Omental fat pad (tissue), 4 donors: Measurements from ENCODE around the gene MEF2B. TPM values are rescaled to one million over a fixed set of nuclear protein-coding genes. Genes with fewer than 3 reads are reported as not detected.

Source experiments
- ATAC-seq: fragments of 150-250 bp; one replicate; pipeline ENCODE4 v1.9.1; 2016; ENCODE audit warnings: mild to moderate bottlenecking, moderate library complexity; ENCODE audit not compliant: low FRiP score
- DNase-seq: peaks from one replicate; pipeline ENCODE4 v3.0.0-alpha.2; 2019; ENCODE audit warnings: low spot score
- CTCF ChIP-seq, 3 donors: fragments of 450-650 bp; IDR thresholded peaks; one replicate each; pipeline ENCODE4 v1.5.1; 2016 to 2017; ENCODE audit warnings: antibody characterized with exemption in 3 of 3, mild to moderate bottlenecking in 3 of 3, moderate library complexity in 2 of 3
- total RNA-seq, 4 donors: library from RNA; depleted of rRNA; stranded (reverse); fragments of >200 nt; gene quantifications; one replicate each; pipeline ENCODE4 v1.1.0, GENCODE V29; 2016

Gene MEF2B
- total RNA-seq, 4 donors from 2014 or later: 0.28 TPM; not detected in 3

- no peak for TF ChIP-seq CTCF (IDR thresholded peaks at IDR 0.05)
- DNase-seq (no peak), ATAC-seq (no peak)
Observed at GRCh38 chr19:19205416-19206410, 35.6 kb upstream of the MEF2B start.

DNA sequence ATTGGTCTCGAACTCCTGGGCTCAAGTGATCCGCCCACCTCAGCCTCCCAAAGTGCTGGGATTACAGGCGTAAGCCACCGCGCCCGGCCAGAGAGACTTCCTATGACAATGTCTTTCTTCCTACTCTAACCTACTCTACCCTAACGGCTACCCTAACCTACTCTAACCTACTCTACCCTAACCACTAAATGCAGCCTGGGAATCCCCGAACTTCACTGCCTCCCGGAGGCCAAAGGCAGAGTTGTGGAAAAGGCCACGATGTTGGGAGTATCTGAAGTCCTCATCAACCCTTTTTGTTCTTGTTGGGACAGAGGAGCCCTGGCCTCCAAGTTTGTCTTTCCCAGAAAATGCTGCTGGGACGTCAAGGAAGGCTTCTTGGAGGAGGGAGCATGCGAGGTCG, 34.1 kb upstream of the MEF2B start:
- no peak for DNase-seq
- no peak for TF ChIP-seq CTCF (IDR thresholded peaks at IDR 0.05)
- ATAC-seq: no peak

GRCh38 chr19:19203012-19203856, 33.2 kb upstream of the MEF2B start, which contains the start of gene NR2C2AP:
Gene NR2C2AP (minus strand): TSS chr19:19203414. CDS start chr19:19203060, 354 bp downstream.
- DNase-seq (peak; percentile 77), ATAC-seq (peak; percentile 83)
- no peak for TF ChIP-seq CTCF (IDR thresholded peaks at IDR 0.05)

DNA sequence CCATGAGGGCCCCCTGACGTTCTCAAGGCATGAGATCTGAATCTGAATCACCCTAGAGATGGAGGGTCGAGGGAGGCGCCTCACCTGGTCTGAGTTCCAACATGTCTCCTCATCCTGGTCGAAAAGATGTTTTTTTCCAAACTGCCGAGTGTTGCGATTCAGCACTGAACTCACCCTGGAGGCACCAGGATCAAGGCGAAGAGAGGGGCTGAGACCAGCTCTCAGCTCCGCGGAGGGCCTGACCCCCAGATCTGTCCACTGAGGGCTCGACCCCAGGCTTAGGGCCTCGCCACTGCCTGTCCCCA, 32.6 kb upstream of the MEF2B start:
- peak; percentile 18 for ATAC-seq
- DNase-seq: no peak
- TF ChIP-seq CTCF (IDR thresholded peaks at IDR 0.05): no peak

DNA sequence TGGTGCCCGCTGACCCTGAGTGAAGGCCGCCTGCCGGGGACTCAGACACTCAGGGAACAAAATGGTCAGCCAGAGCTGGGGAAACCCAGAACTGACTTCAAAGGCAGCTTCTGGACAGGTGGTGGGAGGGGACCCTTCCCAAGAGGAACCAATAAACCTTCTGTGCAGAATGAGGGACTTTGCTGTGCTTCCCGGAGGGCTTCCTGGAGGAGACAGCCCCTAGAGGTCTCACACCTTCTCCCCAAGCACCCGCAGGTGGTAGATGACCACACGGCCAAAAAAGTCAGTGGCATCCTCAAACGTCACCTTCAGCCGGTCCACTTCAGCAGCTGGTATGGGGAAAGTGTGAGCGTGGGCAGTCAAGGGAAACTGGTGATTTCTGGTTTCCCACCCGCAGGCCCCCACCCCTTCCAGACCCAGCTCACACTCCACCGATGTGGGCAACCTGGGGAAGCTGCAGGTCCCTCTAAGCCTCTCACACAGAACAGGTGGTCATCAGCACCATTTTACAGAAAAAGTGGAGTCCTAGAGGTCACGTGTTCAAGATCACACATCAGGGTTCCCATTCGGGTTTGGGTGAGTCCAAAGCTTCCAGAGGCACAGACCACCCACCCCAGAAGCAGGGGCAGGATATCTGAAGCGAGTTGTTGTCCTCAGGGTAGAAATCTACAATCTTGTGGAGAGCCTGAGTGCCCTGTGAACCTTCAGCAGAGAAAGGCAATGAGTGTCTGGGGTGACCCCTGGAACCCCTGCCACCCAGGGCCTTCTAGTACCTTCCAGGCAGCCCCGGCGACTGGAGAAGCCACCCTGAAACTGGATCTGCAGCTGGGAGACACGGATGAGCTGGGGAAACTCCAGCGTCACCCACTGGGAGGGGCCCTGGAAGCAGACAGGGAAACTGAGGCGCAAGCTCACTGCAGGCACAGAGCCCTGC, 31.9 kb upstream of the MEF2B start:
- TF ChIP-seq CTCF (IDR thresholded peaks at IDR 0.05): no peak
- ATAC-seq (no peak), DNase-seq (no peak)

DNA sequence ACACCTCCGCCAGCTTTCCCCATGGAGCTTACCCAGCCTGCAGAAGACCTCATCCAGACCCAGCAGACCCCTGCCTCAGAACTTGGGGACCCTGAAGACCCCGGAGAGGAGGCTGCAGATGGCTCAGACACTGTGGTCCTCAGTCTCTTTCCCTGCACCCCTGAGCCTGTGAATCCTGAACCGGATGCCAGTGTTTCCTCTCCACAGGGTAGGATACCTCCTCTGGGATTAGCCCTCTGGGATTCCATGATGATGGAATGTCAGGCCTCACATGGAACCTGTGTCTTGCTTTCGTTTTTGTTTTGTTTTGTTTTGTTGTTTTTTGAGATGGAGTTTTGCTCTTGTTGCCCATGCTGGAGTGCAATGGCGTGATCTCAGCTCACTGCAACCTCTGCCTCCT, 23.9 kb upstream of the MEF2B start:
- no peak for ATAC-seq
- TF ChIP-seq CTCF (IDR thresholded peaks at IDR 0.05): no peak

More for the DNA sequence above, 23.9 kb upstream of the MEF2B start:
- no peak for DNase-seq
